ENCODE results near the gene TMC5. TPM values are rescaled to one million over a fixed set of nuclear protein-coding genes. Genes with fewer than 3 reads are reported as not detected.
"Not testable (repeated sequence)": the region's sequence is repeated elsewhere in the genome, so short reads cannot be mapped to it uniquely, and the experiment has no call there.

Gene TMC5
- total RNA-seq, 1 experiment from 2014 or later: 52.5 TPM

DNA sequence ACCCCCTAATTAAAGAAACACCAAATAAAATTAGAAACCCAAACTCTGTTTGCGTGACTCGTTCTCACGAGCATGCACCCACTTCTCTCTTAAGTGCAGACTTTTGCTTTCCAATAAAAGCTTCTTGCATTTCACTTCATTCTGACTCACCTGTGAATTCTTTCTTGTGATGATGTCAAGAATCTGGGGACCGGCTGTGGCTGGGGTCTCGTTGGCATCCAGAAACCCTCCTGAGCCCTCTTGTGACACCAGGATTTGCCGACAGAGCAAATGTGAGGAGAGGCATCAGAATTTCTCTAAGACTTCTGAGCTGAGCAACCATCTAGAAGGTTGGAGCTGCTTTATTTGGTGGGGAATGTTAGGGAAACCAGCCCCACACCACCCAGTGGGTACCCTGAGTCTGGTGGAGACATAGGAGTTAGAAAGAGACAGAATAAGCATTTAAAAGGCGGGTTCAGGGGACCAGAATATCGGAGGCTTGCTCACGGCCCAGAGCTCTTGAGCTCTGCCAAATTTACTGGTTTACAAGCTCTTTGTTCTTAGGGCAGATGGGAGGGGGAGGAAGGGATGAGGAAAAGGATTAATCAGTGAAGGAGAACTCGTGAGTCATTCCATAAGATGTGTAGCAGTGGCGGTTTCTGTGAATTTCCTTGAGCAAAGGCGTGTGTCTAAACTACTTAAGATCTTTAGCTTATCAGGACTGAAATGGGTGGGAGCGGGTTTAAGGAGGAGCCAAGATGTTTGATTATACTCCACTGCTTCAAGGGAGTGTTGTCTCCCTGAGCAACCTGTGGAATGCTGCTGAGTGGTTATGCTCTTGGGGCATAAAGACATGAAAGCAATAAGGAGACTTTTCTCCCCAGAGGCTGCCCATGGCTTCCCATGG lies 24.2 kb upstream of the TMC5 start:
- no peaks in the 10 kb centered on the region for H3K9me2 ChIP-seq (ENCODE audit: insufficient read depth)
- CTCF ChIA-PET: interaction anchor here (0.6 to 1.0 kb wide), 3 partner anchors 22 to 300 kb away, joined by 3 to 4 read pairs (median 4); no protein-coding TSS in a partner anchor
- TF ChIP-seq EZH2 (IDR thresholded peaks at IDR 0.05; ENCODE audit: low read depth): no peak
- TF ChIP-seq, protein P1, sequence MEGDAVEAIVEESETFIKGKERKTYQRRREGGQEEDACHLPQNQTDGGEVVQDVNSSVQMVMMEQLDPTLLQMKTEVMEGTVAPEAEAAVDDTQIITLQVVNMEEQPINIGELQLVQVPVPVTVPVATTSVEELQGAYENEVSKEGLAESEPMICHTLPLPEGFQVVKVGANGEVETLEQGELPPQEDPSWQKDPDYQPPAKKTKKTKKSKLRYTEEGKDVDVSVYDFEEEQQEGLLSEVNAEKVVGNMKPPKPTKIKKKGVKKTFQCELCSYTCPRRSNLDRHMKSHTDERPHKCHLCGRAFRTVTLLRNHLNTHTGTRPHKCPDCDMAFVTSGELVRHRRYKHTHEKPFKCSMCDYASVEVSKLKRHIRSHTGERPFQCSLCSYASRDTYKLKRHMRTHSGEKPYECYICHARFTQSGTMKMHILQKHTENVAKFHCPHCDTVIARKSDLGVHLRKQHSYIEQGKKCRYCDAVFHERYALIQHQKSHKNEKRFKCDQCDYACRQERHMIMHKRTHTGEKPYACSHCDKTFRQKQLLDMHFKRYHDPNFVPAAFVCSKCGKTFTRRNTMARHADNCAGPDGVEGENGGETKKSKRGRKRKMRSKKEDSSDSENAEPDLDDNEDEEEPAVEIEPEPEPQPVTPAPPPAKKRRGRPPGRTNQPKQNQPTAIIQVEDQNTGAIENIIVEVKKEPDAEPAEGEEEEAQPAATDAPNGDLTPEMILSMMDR (conservative IDR thresholded peaks at IDR 0.05): no peak
- peak overlapping the region; percentile 53 for H3K4me3 ChIP-seq
- intact Hi-C loops (cut with micrococcal nuclease; ENCODE audit: unreplicated experiment): loop anchor here (1.0 kb wide), 1 partner anchor 9 kb away; no protein-coding TSS in a partner anchor
- peaks cover 38% of the 10 kb centered on the region for H3F3A ChIP-seq (ENCODE audit: insufficient read depth, low read depth)
- peak; percentile 81 to 99 for DNase-seq
- no TSS peak for BruUV-seq (replicated peaks)
- H3K27ac ChIP-seq: peak overlapping the region; percentile 97
- no peaks in the 10 kb centered on the region for H3K27me3 ChIP-seq (ENCODE audit: insufficient read depth, low read depth)
- H2AFZ ChIP-seq: peak overlapping the region; percentile 65
- H3K4me1 ChIP-seq (replicated peaks; ENCODE audit: insufficient read depth): peaks cover 56% of the 10 kb centered on the region
- POLR2A ChIA-PET (ENCODE audit: unreplicated experiment): interaction anchor here (0.6 to 1.6 kb wide), 23 partner anchors 8 to 592 kb away, joined by 3 to 11 read pairs (median 4); partner anchors contain the start of genes ARL6IP1 and COQ7
- peak overlapping the region; percentile 89 for H3K4me2 ChIP-seq
- H3K79me2 ChIP-seq (ENCODE audit: low read depth): peaks cover 22% of the 10 kb centered on the region
- H4K20me1 ChIP-seq (ENCODE audit: insufficient read depth): no peaks in the 10 kb centered on the region
- peaks cover 10% of the 10 kb centered on the region for H3K9me3 ChIP-seq (ENCODE audit: insufficient read depth, low read depth)
- 0 out of 2 replicates have a peak, but pooled peaks cover 11% of the 10 kb centered on the region for H3K36me3 ChIP-seq (ENCODE audit: low read depth)

DNA sequence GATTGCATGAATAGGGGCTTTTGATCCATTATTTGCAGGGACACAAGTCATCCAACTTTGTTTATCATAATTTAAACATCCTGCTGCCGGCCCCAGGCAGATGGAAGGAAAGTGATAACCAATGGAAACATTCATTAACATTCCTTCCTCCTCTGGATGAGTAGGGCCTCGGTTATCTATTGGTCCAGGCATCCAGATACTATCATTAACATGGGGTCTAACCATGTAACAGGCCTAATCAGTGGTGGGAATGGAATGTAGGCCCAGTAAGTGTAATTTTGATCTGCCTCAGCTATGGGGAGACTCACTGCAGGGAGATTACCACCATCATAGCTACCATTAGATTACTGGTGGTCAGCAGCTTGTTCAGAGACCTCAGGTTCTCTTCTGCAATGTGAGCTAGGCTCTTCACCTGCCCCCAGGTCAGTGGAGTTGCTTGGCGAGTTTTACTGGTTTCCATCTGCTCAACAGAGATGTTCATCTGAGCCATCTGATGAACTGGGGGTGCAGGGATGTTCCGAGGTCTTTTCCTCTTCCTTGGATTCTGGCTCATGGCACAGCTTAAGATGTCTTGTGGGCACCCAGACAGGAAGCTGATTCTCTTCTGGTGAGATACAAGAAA lies 21.9 kb upstream of the TMC5 start:
- H3K27me3 ChIP-seq (ENCODE audit: insufficient read depth, low read depth); H2AFZ ChIP-seq; H4K20me1 ChIP-seq (ENCODE audit: insufficient read depth); CTCF ChIA-PET; BruUV-seq (replicated peaks); H3K9me2 ChIP-seq (ENCODE audit: insufficient read depth): not testable (repeated sequence)
- Histone ChIP-seq H3K79me2 (ENCODE audit: low read depth) (peaks cover 18% of the 10 kb centered on the region), H3K9me3 (ENCODE audit: insufficient read depth, low read depth) (peaks cover 15% of the 10 kb centered on the region), H3F3A (ENCODE audit: insufficient read depth, low read depth) (peaks cover 35% of the 10 kb centered on the region), H3K4me3 (peak overlapping the region; percentile 4; the same call in 1 of the 2 replicates), H3K36me3 (ENCODE audit: low read depth) (0 out of 2 replicates have a peak, but pooled peaks cover 11% of the 10 kb centered on the region), H3K27ac (peak overlapping the region; percentile 69), H3K4me2 (peak overlapping the region; percentile 57), H3K4me1 (replicated peaks; ENCODE audit: insufficient read depth) (peaks cover 56% of the 10 kb centered on the region)
- POLR2A ChIA-PET (ENCODE audit: unreplicated experiment): interaction anchor here (0.5 to 0.6 kb wide), 2 partner anchors 15 to 32 kb away, joined by 3 to 15 read pairs; no protein-coding TSS in a partner anchor
- intact Hi-C loops (cut with micrococcal nuclease; ENCODE audit: unreplicated experiment): loop anchor here (1.0 kb wide), 2 partner anchors 15 to 37 kb away; no protein-coding TSS in a partner anchor
- DNase-seq: peak; percentile 71 to 83

DNA sequence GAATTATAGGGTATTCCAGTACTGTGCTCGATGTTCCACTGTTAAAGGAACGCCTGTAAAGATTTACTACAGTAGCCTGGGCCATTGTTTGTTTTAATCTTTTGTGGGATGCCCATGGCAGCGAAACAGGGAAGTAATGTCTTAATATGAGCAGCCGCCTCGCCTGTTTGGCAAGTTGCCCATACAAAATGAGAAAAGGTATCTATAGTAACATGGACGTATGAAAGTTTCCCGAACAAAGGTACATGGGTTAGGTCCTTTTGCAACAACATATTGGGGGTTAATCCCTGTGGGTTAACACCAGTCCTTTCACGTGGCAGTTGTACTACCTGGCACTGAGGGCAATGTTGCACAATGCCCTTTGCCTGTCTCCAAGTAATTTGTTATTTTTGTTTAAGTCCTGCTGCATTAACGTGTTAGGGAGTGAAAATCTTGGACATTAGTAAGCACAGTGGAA lies 21.1 kb upstream of the TMC5 start:
- intact Hi-C loops (cut with micrococcal nuclease; ENCODE audit: unreplicated experiment): loop anchor here (1.0 kb wide), 2 partner anchors 14 to 36 kb away; no protein-coding TSS in a partner anchor
- Histone ChIP-seq H3F3A (ENCODE audit: insufficient read depth, low read depth) (peaks cover 35% of the 10 kb centered on the region), H3K9me2 (ENCODE audit: insufficient read depth) (no peaks in the 10 kb centered on the region), H3K4me1 (replicated peaks; ENCODE audit: insufficient read depth) (peaks cover 56% of the 10 kb centered on the region), H2AFZ (no peak overlapping the region), H3K9me3 (ENCODE audit: insufficient read depth, low read depth) (peaks cover 21% of the 10 kb centered on the region), H3K36me3 (ENCODE audit: low read depth) (0 out of 2 replicates have a peak, but pooled peaks cover 9% of the 10 kb centered on the region), H3K27ac (peak overlapping the region; percentile 69), H4K20me1 (ENCODE audit: insufficient read depth) (no peaks in the 10 kb centered on the region), H3K79me2 (ENCODE audit: low read depth) (peaks cover 16% of the 10 kb centered on the region), H3K4me2 (peak overlapping the region; percentile 57), H3K27me3 (ENCODE audit: insufficient read depth, low read depth) (no peaks in the 10 kb centered on the region), H3K4me3 (peak overlapping the region; percentile 29; the same call in 1 of the 2 replicates)
- ChIA-PET POLR2A (ENCODE audit: unreplicated experiment) (interaction anchor here (0.6 kb wide), 1 partner anchor 19 kb away, joined by 3 read pairs; no protein-coding TSS in a partner anchor), CTCF (no interaction called here)
- peak; percentile 80 to 96 for DNase-seq
- BruUV-seq (replicated peaks): no TSS peak
- TF ChIP-seq EZH2 (IDR thresholded peaks at IDR 0.05; ENCODE audit: low read depth): no peak
- TF ChIP-seq, protein P1 (conservative IDR thresholded peaks at IDR 0.05): no peak

DNA sequence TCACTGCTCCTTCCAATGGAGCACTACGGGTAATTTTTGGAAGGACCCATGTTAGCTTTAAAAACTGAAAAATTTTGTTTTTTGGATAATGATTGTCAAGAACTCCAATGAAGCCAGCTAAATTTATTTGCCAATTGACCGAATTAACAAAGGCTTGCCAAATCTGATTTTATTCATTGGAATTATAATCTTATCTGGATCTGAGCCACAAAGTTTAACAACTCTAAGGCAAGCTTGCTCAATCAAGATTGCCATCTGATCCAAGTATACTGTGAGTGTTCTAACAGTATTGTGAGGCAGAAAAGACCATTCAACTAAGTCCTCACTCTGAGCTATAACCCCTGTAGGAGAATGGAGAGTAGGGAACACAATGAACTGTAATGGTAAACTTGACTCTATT lies 20.3 kb upstream of the TMC5 start:
- H2AFZ ChIP-seq; H3K4me3 ChIP-seq; H3K9me2 ChIP-seq (ENCODE audit: insufficient read depth); CTCF ChIA-PET; BruUV-seq (replicated peaks); H3K4me2 ChIP-seq; H3K79me2 ChIP-seq (ENCODE audit: low read depth); DNase-seq; H3K27me3 ChIP-seq (ENCODE audit: insufficient read depth, low read depth); intact Hi-C loops (cut with micrococcal nuclease; ENCODE audit: unreplicated experiment); H3K36me3 ChIP-seq (ENCODE audit: low read depth); H4K20me1 ChIP-seq (ENCODE audit: insufficient read depth): not testable (repeated sequence)
- peaks cover 49% of the 10 kb centered on the region for H3K4me1 ChIP-seq (replicated peaks; ENCODE audit: insufficient read depth)
- H3F3A ChIP-seq (ENCODE audit: insufficient read depth, low read depth): peaks cover 35% of the 10 kb centered on the region
- peaks cover 17% of the 10 kb centered on the region for H3K9me3 ChIP-seq (ENCODE audit: insufficient read depth, low read depth)
- peak overlapping the region; percentile 69 for H3K27ac ChIP-seq
- POLR2A ChIA-PET (ENCODE audit: unreplicated experiment): interaction anchor here (0.6 kb wide), 1 partner anchor 18 kb away, joined by 3 read pairs; no protein-coding TSS in a partner anchor
